Hair follicle dermal papilla cell (primary cell): ENCODE results near the gene TMEM201. TPM values are rescaled to one million over a fixed set of nuclear protein-coding genes. Genes with fewer than 3 reads are reported as not detected.

ENCODE experiments used
- total RNA-seq: library from RNA; depleted of rRNA; stranded (reverse); fragments of >200 nt; gene quantifications from 2 replicates; pipeline ENCODE4 v1.2.3, GENCODE V29; 2012

The TMEM201 gene
- 5.5 and 8.9 TPM in 2 replicates for total RNA-seq

GRCh38 chr1:9588551-9589143, at the start of gene TMEM201:
Gene TMEM201 (plus strand): TSS chr1:9588911. CDS start chr1:9588931, 20 bp downstream.

DNA sequence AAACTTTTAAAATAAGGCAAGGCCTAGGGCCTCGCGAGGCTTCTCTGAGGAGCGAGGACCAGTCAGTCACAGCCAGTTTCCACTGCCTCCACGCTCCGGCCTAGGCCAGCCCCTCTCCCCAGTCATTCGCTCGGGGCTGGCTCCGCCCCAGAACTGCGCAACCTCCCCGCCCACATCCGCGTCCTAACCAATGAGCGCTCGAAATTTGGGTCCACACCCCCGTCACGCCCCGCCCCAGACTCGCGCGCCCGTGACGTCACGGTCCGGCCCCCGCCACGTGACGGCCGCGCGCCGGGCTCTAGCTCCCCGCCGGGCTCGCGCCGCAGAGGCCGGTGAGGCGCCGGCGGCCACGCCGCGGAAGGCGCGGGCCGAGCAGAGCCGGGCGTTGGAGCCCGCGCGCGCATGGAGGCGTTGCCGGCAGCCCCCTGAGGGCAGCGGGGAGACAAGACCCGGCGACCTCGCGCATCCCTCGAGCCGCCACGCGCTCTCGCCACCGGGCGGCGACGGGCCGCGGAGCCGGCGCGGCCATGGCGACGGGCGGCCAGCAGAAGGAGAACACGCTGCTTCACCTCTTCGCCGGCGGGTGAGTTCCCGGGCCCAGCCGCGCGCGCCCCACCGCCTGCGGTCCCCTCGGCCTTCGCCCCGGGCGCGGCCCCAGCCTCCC, 49.4 kb upstream of the TMEM201 start, which contains the start of gene SLC25A33:
TSS of gene SLC25A33 (plus strand) at position 301 of the 664 bp plus-strand sequence. CDS start at position 528, 227 bp downstream.

DNA sequence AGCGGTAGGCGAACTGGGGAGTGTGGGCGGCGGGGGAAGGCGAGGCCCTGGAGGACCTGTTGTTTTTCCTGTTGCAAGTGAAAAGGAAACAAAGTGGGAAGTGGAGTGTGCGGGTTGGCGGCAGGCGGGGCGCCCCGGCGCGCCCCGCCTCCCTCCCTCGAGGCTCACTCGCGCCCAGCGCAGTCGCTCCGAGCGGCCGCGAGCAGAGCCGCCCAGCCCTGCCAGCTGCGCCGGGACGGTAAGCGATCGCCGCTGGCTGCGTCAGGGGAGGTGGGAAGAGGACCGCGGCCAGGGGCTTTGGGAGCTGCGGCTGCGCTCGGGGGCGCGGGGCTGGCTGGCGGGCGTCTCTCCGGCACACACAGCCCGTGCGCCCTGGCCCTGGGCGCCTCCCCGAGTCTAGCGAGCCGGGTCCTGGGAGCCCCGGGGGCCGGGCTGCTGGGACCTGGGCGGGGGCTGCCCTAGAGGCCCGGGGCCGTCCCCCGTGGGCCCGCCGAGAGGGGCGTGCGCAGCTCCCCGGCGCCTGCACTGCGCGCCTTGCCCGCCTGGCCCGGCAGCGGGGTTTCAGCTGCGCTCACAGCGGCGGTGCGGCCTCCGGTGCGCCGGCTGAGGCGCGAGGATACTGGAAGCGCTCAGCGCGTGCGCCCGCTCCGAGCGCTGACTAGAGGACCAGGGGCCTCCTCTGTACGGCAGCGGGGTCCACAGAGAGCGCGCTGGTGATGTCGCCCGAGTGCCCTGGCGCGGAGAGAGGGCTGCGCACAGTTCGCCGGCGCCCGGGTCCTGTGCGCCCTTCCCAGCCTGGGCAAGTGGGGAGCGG, 63.1 kb downstream of the TMEM201 start, which contains the start of gene PIK3CD:
TSS of gene PIK3CD (plus strand) at position 167 of the 814 bp plus-strand sequence. CDS start 58,725 bp downstream, outside the sequence.

Other genes starting within 250 kb of the TMEM201 start
- 5.5 and 6.0 TPM in 2 replicates for gene SLC25A33, start 49.4 kb upstream of the TMEM201 start, total RNA-seq
- gene PIK3CD, start 62.8 kb downstream of the TMEM201 start, total RNA-seq: 44.8 and 58.4 TPM in 2 replicates
- gene CLSTN1, start 235.1 kb downstream of the TMEM201 start, total RNA-seq: 84.6 and 89.6 TPM in 2 replicates